Bladder microvascular endothelial cell (primary cell): Measurements from ENCODE around the gene RRAS. TPM values are rescaled to one million over a fixed set of nuclear protein-coding genes. Genes with fewer than 3 reads are reported as not detected.

Experiments
- total RNA-seq: library from RNA; depleted of rRNA; stranded (reverse); fragments of >200 nt; gene quantifications from 2 replicates; pipeline ENCODE4 v1.2.3, GENCODE V29; 2014

Gene RRAS
- total RNA-seq: 22.3 and 30.3 TPM in 2 replicates

GRCh38 chr19:49640113-49640898, at the start of gene RRAS:
Gene RRAS, minus strand, starts transcription at chr19:49640143. Its CDS starts 45 bp downstream, at chr19:49640098.

DNA sequence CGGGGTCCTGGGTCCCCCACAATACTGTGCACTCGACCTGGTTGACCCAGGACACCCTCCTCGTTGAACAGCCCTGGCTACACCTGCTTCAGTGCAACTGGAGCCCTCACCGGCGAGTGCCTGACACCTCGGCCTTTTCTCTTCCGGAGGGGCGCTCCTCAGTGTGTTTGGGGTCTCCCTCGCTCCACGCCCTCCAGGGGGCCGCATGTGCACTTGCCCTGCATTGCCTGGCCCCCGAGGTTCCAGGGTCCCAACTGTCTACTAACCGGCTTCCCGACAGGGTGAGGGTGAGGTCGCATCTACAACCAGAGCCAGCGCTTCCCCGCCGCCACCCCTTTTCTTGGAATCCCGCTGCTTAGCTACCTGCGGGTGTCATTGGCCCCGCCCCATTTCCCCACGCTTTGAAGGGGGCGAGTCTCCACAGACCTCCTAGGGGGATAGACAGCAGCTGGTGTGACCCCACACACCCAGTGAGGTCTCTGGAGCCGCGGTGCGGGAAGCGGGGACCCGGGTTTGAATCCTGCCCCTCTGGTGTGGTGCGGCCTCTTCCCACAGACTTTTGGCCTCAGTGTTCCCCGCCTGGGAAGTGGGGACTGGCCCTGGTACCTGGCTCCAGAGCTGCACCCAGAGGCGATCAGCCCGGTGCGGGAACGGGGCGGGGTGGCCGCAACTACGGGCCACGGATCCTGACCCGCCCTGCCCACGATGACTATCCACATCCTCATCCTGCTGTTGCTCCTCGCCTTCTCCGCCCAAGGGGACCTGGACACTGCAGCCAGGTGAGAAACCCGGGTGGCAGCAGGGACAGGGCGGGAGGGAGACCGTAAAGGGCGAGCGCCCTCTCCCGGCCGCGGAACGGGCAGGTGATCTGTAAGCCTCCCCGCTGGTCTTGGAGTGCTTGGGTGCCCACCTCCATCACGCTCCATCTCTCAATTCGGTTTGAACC, 49.5 kb upstream of the RRAS start, which contains the start of gene ADM5:
TSS of gene ADM5 (plus strand) at position 462 of the 946 bp plus-strand sequence. CDS start at position 706, 244 bp downstream.

GRCh38 chr19:49677231-49677900, 37.4 kb upstream of the RRAS start, which contains the start of gene PRMT1:
Gene PRMT1, plus strand, starts transcription at chr19:49677271. Its CDS starts 10 bp downstream, at chr19:49677281.

GRCh38 chr19:49665351-49666119, 25.6 kb upstream of the RRAS start, which contains the start of the genes BCL2L12 and IRF3:
Gene BCL2L12, plus strand, starts transcription at chr19:49665933. Its CDS starts 760 bp downstream, at chr19:49666693.
Gene IRF3, minus strand, starts transcription at chr19:49665857. Its CDS starts 1,019 bp downstream, at chr19:49664838.

DNA sequence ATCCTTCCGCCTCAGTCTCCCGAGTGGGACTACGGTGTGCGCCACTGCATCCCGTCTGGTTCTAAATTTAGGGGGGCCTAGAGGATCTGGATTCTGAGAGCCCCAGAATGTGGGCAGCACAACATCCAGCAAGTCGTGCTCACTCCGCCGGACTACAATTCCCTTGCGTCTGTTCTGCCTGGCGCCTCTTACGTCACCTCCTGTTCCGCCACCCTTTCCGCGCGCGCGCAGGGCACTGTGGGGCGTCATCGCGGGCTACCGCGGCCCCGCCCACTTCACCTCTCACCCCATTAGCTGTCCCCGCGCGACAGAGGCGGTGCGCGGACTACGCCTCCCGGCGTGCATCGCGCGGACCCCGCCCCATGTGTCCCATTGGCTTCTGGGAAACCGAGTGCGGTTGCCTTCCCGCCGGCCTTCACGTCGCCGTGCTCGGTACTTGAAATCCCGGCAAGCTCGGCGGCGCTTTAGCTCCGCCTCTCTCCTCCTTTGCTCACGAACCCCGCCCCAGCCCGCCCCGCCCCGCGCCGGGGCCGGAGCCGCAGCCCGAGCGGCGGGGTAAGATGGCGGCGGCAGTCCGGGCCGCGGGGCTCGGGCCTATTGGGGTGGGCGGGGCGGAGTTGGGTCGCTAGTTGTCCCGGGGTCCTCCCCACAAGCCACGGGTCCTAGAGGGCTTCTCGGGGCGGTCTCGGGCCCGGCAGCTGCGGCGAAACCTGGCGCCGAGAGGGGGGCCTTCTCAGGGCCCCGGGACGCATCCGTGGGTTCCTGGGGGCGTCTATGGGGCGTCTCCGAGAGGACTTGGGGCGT, 1.9 kb upstream of the RRAS start, which contains the start of gene SCAF1:
TSS of gene SCAF1 (plus strand) at position 522 of the 804 bp plus-strand sequence. CDS start 2,818 bp downstream, outside the sequence.

GRCh38 chr19:49590971-49591730, 48.8 kb downstream of the RRAS start, which contains the start of gene PRR12:
Gene PRR12, plus strand, starts transcription at chr19:49591182. Its CDS starts 473 bp downstream, at chr19:49591655.

Other genes starting within 250 kb of the RRAS start
- not detected in 2 replicates for gene PTH2, start 216.7 kb downstream of the RRAS start, total RNA-seq
- gene GFY, start 214.8 kb downstream of the RRAS start, total RNA-seq: not detected in 2 replicates
- 0.16 and 0.19 TPM in 2 replicates for gene SLC17A7, start 198.6 kb downstream of the RRAS start, total RNA-seq
- 110 and 142 TPM in 2 replicates for gene PIH1D1, start 188.3 kb downstream of the RRAS start, total RNA-seq
- 30.3 and 50.7 TPM in 2 replicates for gene ALDH16A1, start 186.9 kb downstream of the RRAS start, total RNA-seq
- 1.3 and 2.0 TPM in 2 replicates for gene FLT3LG, start 165.9 kb downstream of the RRAS start, total RNA-seq
- 2,122 and 2,841 TPM in 2 replicates for gene RPL13A, start 152.5 kb downstream of the RRAS start, total RNA-seq
- 2,665 and 3,458 TPM in 2 replicates for gene RPS11, start 143.7 kb downstream of the RRAS start, total RNA-seq
- 60.9 and 92.8 TPM in 2 replicates for gene FCGRT, start 127.5 kb downstream of the RRAS start, total RNA-seq
- 10.5 and 15.2 TPM in 2 replicates for gene RCN3, start 112.1 kb downstream of the RRAS start, total RNA-seq
- gene NOSIP, start 59.6 kb downstream of the RRAS start, total RNA-seq: 126 and 136 TPM in 2 replicates
- gene PRRG2, start 58.8 kb downstream of the RRAS start, total RNA-seq: 2.6 and 3.7 TPM in 2 replicates
- 2.3 and 4.5 TPM in 2 replicates for gene PRR12, start 49.0 kb downstream of the RRAS start, total RNA-seq
- 8.3 and 20.1 TPM in 2 replicates for gene SCAF1, start 2.1 kb upstream of the RRAS start, total RNA-seq
- gene IRF3, start 25.7 kb upstream of the RRAS start, total RNA-seq: 65.2 and 71.7 TPM in 2 replicates
- gene BCL2L12, start 25.8 kb upstream of the RRAS start, total RNA-seq: 4.5 and 7.0 TPM in 2 replicates
- gene PRMT1, start 37.1 kb upstream of the RRAS start, total RNA-seq: 400 and 451 TPM in 2 replicates
- gene ADM5, start 49.5 kb upstream of the RRAS start, total RNA-seq: 0.63 and 3.2 TPM in 2 replicates
- gene CPT1C, start 51.0 kb upstream of the RRAS start, total RNA-seq: 22.8 and 24.9 TPM in 2 replicates
- not detected in 2 replicates for gene TSKS, start 123.2 kb upstream of the RRAS start, total RNA-seq
- 46.6 and 81.9 TPM in 2 replicates for gene AP2A1, start 126.9 kb upstream of the RRAS start, total RNA-seq
- 19.3 and 20.0 TPM in 2 replicates for gene FUZ, start 173.1 kb upstream of the RRAS start, total RNA-seq
- gene MED25, start 178.1 kb upstream of the RRAS start, total RNA-seq: 9.7 and 25.1 TPM in 2 replicates
- 37.2 and 79.3 TPM in 2 replicates for gene PTOV1, start 211.0 kb upstream of the RRAS start, total RNA-seq
- gene PNKP, start 227.4 kb upstream of the RRAS start, total RNA-seq: 32.1 and 46.5 TPM in 2 replicates
- 6.6 and 12.7 TPM in 2 replicates for gene AKT1S1, start 237.2 kb upstream of the RRAS start, total RNA-seq
- gene TBC1D17, start 237.6 kb upstream of the RRAS start, total RNA-seq: 7.8 and 10.9 TPM in 2 replicates